Gastroesophageal sphincter (tissue), 4 donors: ENCODE data around the gene KIF2A. TPM values are rescaled to one million over a fixed set of nuclear protein-coding genes. Genes with fewer than 3 reads are reported as not detected.

ENCODE experiments used
- ATAC-seq: fragments of 150-250 bp; one replicate; pipeline ENCODE4 v1.9.1; 2016; ENCODE audit warnings: mild to moderate bottlenecking, moderate library complexity
- H3K27ac ChIP-seq, 4 donors: fragments of 200-600 bp; sonication (generic) in 3 of 4; 1 replicate in 3 of 4; 2 replicates in 1 of 4; pipeline ENCODE4 v1.5.1; 2016 to 2019
- H3K27me3 ChIP-seq: fragments of 200-600 bp; sonication (generic); one replicate; pipeline ENCODE4 v1.5.1; 2019
- H3K36me3 ChIP-seq, 2 donors: fragments of 200-600 bp; sonication (generic); one replicate each; pipeline ENCODE4 v1.5.1; 2019; ENCODE audit warnings: control low read depth in 1 of 2
- H3K4me1 ChIP-seq, 3 donors: fragments of 200-600 bp; sonication (generic); 1 replicate in 2 of 3; 2 replicates in 1 of 3; pipeline ENCODE4 v1.5.1; 2016 to 2019; ENCODE audit warnings: control low read depth in 2 of 3
- H3K4me3 ChIP-seq, 2 donors: fragments of 200-600 bp; sonication (generic); one replicate each; pipeline ENCODE4 v1.5.1; 2019; ENCODE audit warnings: mild to moderate bottlenecking in 1 of 2, moderate library complexity in 1 of 2
- H3K9me3 ChIP-seq, 3 donors: fragments of 200-600 bp; sonication (generic); one replicate each; pipeline ENCODE4 v1.5.1; 2017 to 2019; ENCODE audit warnings: control low read depth in 2 of 3
- CTCF ChIP-seq, 4 experiments: fragments of 200-600 bp in 2 of 4; fragments of 450-650 bp in 2 of 4; sonication (generic) in 1 of 4; IDR thresholded peaks; one replicate each; pipeline ENCODE4 v1.5.1; 2017 to 2019; ENCODE audit warnings: antibody characterized with exemption in 4 of 4, mild to moderate bottlenecking in 2 of 4, moderate library complexity in 2 of 4
- EP300 ChIP-seq: sonication (generic); formaldehyde crosslinking; IDR thresholded peaks from one replicate; pipeline ENCODE4 v1.6.1; 2017; ENCODE audit warnings: antibody characterized with exemption, mild to moderate bottlenecking
- POLR2A ChIP-seq, 2 donors: fragments of 450-650 bp; IDR thresholded peaks; one replicate each; pipeline ENCODE4 v1.6.1; 2017; ENCODE audit warnings: antibody characterized with exemption in 2 of 2, mild to moderate bottlenecking in 2 of 2, moderate library complexity in 1 of 2
- POLR2AphosphoS5 ChIP-seq: sonication (generic); formaldehyde crosslinking; IDR thresholded peaks from one replicate; pipeline ENCODE4 v1.6.1; 2017; ENCODE audit warnings: antibody characterized with exemption
- WGBS, 2 donors: methylation state at CpG; one replicate each; pipeline ENCODE4 v1.1.5; 2018; ENCODE audit warnings: low coverage in 1 of 2; 5-methylcytosine and 5-hydroxymethylcytosine counted together
- total RNA-seq, 4 donors: library from RNA; depleted of rRNA; stranded (reverse); fragments of >200 nt; gene quantifications; one replicate each; pipeline ENCODE4 v1.1.0, GENCODE V29; 2016

KIF2A gene
- total RNA-seq, 4 donors from 2014 or later, result 27.1 to 50.6 (median 33.6) TPM

GRCh38 chr5:62362701-62363100, 56.7 kb downstream of the KIF2A start:
- TF ChIP-seq POLR2AphosphoS5 (no peak), POLR2A (IDR thresholded peaks at IDR 0.05) (no peak), EP300 (no peak), CTCF (IDR thresholded peaks at IDR 0.05) (no peak)
- 98 to 100% methylated on average over 1 to 3 of the region's 3 CpGs for WGBS, 2 donors
- no peak overlapping the region for H3K27ac ChIP-seq
- ATAC-seq, result no peak
- H3K4me1 ChIP-seq, result no peaks in the 10 kb centered on the region
- H3K36me3 ChIP-seq, result peaks cover 0 to 94% of the 10 kb centered on the region in 2 donors
- H3K9me3 ChIP-seq, result no peaks in the 10 kb centered on the region
- H3K27me3 ChIP-seq, result no peaks in the 10 kb centered on the region
- H3K4me3 ChIP-seq, result no peak overlapping the region

GRCh38 chr5:62369039-62369438, 63.0 kb downstream of the KIF2A start:
- no peak for TF ChIP-seq POLR2AphosphoS5
- TF ChIP-seq POLR2A (IDR thresholded peaks at IDR 0.05), result no peak
- TF ChIP-seq CTCF (IDR thresholded peaks at IDR 0.05), result no peak
- no peak for TF ChIP-seq EP300
- peaks cover 0 to 71% of the 10 kb centered on the region in 2 donors for H3K36me3 ChIP-seq
- no peak overlapping the region for H3K27ac ChIP-seq
- H3K4me1 ChIP-seq, result no peaks in the 10 kb centered on the region
- H3K27me3 ChIP-seq, result no peaks in the 10 kb centered on the region
- no peaks in the 10 kb centered on the region for H3K9me3 ChIP-seq
- WGBS, 2 donors, result 95 to 100% methylated on average over 1 to 2 of the region's 2 CpGs
- no peak overlapping the region for H3K4me3 ChIP-seq
- no peak for ATAC-seq

GRCh38 chr5:62371409-62371808, 65.4 kb downstream of the KIF2A start:
- Histone ChIP-seq H3K27ac (no peak overlapping the region), H3K36me3 (peaks cover 0 to 71% of the 10 kb centered on the region in 2 donors), H3K4me1 (no peaks in the 10 kb centered on the region), H3K27me3 (no peaks in the 10 kb centered on the region), H3K9me3 (no peaks in the 10 kb centered on the region), H3K4me3 (no peak overlapping the region)
- no peak for ATAC-seq
- TF ChIP-seq POLR2A (IDR thresholded peaks at IDR 0.05) (no peak), EP300 (no peak), CTCF (IDR thresholded peaks at IDR 0.05) (no peak), POLR2AphosphoS5 (no peak)

GRCh38 chr5:62372600-62372999, 66.6 kb downstream of the KIF2A start:
- ATAC-seq, result no peak
- H3K27ac ChIP-seq, result no peak overlapping the region
- peaks cover 0 to 71% of the 10 kb centered on the region in 2 donors for H3K36me3 ChIP-seq
- 100% methylated on average over 1 to 2 of the region's 3 CpGs for WGBS, 2 donors
- no peaks in the 10 kb centered on the region for H3K27me3 ChIP-seq
- TF ChIP-seq POLR2A (IDR thresholded peaks at IDR 0.05), result no peak
- TF ChIP-seq POLR2AphosphoS5, result no peak
- no peak for TF ChIP-seq CTCF (IDR thresholded peaks at IDR 0.05)
- TF ChIP-seq EP300, result no peak
- H3K4me1 ChIP-seq, result no peaks in the 10 kb centered on the region
- H3K4me3 ChIP-seq, result no peak overlapping the region
- no peaks in the 10 kb centered on the region for H3K9me3 ChIP-seq

GRCh38 chr5:62373382-62373781, 67.4 kb downstream of the KIF2A start:
- no peak for ATAC-seq
- Histone ChIP-seq H3K4me1 (no peaks in the 10 kb centered on the region), H3K36me3 (peaks cover 0 to 72% of the 10 kb centered on the region in 2 donors), H3K9me3 (no peaks in the 10 kb centered on the region), H3K27ac (no peak overlapping the region), H3K27me3 (no peaks in the 10 kb centered on the region), H3K4me3 (no peak overlapping the region)
- WGBS, 2 donors, result 97 to 100% methylated on average over 3 of the region's 3 CpGs
- TF ChIP-seq EP300 (no peak), POLR2A (IDR thresholded peaks at IDR 0.05) (no peak), POLR2AphosphoS5 (no peak), CTCF (IDR thresholded peaks at IDR 0.05) (no peak)
